ENCODE data around the gene KIF13A. TPM values are rescaled to one million over a fixed set of nuclear protein-coding genes. Genes with fewer than 3 reads are reported as not detected.

The KIF13A gene
- total and polyA plus RNA-seq, 10 donors: 3.7 to 32.0 (median 19.9) TPM

DNA sequence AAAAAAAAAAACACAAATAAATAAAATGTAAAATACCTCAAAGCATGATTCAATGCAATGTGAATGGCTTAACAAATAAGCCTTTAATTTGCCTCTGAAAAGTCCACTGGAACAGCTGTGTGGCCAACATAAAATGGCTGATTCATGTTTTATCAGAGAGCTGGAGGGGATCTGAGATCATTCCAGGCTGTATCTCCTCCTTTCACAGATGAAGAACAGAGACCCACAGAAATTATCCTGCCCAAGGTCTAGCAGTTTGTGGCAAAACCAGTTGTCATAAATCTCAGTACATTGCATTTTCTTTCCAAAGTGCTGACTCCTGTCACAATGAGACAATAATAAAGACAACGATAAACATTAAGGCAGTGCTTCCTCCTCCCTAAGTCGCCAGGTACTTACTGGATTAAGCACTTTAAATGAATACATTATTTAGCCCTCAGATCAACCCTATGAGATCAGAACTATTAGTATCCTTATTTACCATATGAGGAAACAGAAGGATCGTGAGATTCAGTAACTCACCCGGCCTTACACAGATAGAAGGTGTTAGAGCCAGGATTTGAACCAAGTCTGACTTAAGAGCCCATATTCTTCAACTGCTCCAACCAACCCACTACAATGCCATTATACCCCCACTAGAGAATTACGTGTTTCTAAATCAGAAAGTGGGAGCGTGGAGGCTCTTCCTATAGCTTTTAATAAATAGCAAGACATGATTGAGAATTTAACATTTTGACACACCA lies 118.3 kb downstream of the KIF13A start:
- H3K4me1 ChIP-seq: peaks cover 0 to 20% (median 9%) of the 10 kb centered on the region in 6 donors
- DNase-seq: no peak
- TF ChIP-seq, protein P1, sequence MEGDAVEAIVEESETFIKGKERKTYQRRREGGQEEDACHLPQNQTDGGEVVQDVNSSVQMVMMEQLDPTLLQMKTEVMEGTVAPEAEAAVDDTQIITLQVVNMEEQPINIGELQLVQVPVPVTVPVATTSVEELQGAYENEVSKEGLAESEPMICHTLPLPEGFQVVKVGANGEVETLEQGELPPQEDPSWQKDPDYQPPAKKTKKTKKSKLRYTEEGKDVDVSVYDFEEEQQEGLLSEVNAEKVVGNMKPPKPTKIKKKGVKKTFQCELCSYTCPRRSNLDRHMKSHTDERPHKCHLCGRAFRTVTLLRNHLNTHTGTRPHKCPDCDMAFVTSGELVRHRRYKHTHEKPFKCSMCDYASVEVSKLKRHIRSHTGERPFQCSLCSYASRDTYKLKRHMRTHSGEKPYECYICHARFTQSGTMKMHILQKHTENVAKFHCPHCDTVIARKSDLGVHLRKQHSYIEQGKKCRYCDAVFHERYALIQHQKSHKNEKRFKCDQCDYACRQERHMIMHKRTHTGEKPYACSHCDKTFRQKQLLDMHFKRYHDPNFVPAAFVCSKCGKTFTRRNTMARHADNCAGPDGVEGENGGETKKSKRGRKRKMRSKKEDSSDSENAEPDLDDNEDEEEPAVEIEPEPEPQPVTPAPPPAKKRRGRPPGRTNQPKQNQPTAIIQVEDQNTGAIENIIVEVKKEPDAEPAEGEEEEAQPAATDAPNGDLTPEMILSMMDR (IDR thresholded peaks at IDR 0.05 in 8 of 11, conservative IDR thresholded peaks at IDR 0.05 in 3 of 11): no peak
- TF ChIP-seq POLR2AphosphoS5 (IDR thresholded peaks at IDR 0.05) (no peak), POLR2A (IDR thresholded peaks at IDR 0.05) (no peak)
- H3K27ac ChIP-seq: no peak overlapping the region
- intact Hi-C loops (cut with DNase I; ENCODE audit: low total_unique reads): no loop called here
- no peaks in the 10 kb centered on the region for H3K27me3 ChIP-seq (replicated peaks in 1 of 7)
- H3K4me3 ChIP-seq: no peak overlapping the region
- no peaks in the 10 kb centered on the region for H3K9me3 ChIP-seq
- peaks cover 0 to 8% (median 0%) of the 10 kb centered on the region in 6 donors for H3K36me3 ChIP-seq
- 39 to 59% (median 48%) methylated on average over 6 of the region's 6 CpGs for WGBS, 5 donors

DNA sequence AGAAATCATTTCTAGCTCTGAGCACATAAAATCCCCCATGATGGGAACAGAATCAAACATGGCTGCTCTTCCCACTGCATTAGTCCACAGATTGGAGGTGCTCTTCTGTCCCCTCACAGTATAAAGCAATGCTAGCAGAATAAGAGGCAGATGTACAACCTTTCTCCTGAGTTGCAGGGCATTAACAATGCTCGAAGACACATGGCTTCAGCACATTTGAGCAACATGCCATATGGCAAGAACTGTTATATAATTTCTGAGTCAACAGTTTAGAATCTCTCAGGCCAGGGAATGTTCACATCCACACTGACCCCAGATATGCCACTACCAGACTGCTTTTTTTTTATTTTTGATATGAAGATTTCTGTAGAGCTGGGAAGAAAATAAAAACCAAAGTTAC lies 119.6 kb downstream of the KIF13A start:
- TF ChIP-seq POLR2AphosphoS5 (IDR thresholded peaks at IDR 0.05): no peak
- TF ChIP-seq POLR2A (IDR thresholded peaks at IDR 0.05): no peak
- TF ChIP-seq, protein P1 (IDR thresholded peaks at IDR 0.05 in 8 of 11, conservative IDR thresholded peaks at IDR 0.05 in 3 of 11): no peak
- Histone ChIP-seq H3K4me3 (no peak overlapping the region), H3K27me3 (replicated peaks in 1 of 7) (no peaks in the 10 kb centered on the region), H3K27ac (peak overlapping the region in 1 of 8 donors; percentile 18), H3K4me1 (peaks cover 0 to 20% (median 9%) of the 10 kb centered on the region in 6 donors), H3K36me3 (peaks cover 0 to 3% (median 0%) of the 10 kb centered on the region in 6 donors), H3K9me3 (no peaks in the 10 kb centered on the region)
- intact Hi-C loops (cut with DNase I; ENCODE audit: low total_unique reads): no loop called here
- no peak for DNase-seq
- WGBS, 5 donors: 75 to 94% (median 80%) methylated on average over 1 of the region's 1 CpG

DNA sequence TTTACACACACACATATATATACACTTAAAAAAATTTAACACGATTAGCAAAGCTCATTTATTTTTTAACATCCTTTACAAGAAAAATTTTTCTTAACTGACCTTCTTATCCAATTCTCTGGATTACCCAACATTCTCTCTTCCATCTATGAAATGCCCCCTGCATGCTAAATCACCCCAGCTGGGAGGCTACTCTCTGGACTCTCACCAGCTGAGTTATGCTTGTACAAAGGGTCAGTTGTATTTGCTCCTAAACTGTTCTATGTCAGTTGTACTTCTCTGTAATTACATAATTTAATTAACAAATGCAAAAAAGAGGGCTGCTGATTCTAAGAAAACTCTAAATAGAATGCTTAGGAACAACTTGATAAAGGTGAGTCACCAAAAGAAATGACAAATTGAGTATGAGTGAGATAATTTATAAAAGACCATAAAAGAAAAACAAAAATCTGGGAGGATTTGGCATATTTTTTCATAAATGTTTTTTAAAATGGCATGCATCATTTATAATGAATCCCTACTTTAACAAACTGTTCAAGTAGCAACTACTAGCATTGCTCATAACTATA lies 120.5 kb downstream of the KIF13A start:
- Histone ChIP-seq H3K27ac (peak overlapping the region in 2 of 8 donors; percentile 17 to 18), H3K36me3 (no peaks in the 10 kb centered on the region), H3K4me1 (peaks cover 0 to 20% (median 9%) of the 10 kb centered on the region in 6 donors), H3K27me3 (replicated peaks in 1 of 7) (no peaks in the 10 kb centered on the region), H3K4me3 (no peak overlapping the region), H3K9me3 (no peaks in the 10 kb centered on the region)
- intact Hi-C loops (cut with DNase I; ENCODE audit: low total_unique reads): no loop called here
- TF ChIP-seq POLR2A (IDR thresholded peaks at IDR 0.05): no peak
- TF ChIP-seq, protein P1 (IDR thresholded peaks at IDR 0.05 in 8 of 11, conservative IDR thresholded peaks at IDR 0.05 in 3 of 11): no peak
- TF ChIP-seq POLR2AphosphoS5 (IDR thresholded peaks at IDR 0.05): no peak
- no peak for DNase-seq
- 78 to 95% (median 84%) methylated on average over 1 of the region's 1 CpG for WGBS, 5 donors

All from spleen (tissue), 11 donors.